B cell (primary cell): ENCODE measurements around the gene LAMA3.

ENCODE experiments used
- EZH2 ChIP-seq: IDR thresholded peaks from 2 replicates; pipeline ENCODE4 v1.6.1; 2012; ENCODE audit warnings: borderline replicate concordance, low read depth, mild to moderate bottlenecking, moderate library complexity, low read length; ENCODE audit not compliant: insufficient read depth, poor library complexity, severe bottlenecking
- TF ChIP-seq, protein P1 (sequence below): fragments of 200-600 bp; IDR thresholded peaks from one replicate; pipeline ENCODE4 v1.8.0; 2022; ENCODE audit warnings: antibody characterized with exemption, mild to moderate bottlenecking

DNA sequence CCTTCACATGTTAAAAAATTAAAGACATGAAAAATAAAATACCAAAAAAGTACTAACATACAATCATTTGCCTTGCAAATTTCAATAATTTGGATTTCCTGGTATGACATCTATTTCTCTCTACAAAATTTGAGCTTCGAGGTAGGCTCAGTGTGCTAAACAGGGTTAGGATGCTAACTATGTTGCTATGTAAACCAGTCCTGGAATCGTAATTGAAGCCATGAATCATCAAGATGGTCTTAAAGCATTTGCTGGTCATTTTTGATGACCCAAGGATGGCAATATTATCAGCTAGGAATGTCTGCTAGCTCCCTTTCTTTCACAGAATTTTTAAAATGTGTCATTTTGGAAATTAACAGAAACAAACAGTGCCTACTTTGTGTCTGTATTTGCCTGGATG, 217.4 kb downstream of the LAMA3 start:
- TF ChIP-seq, protein P1, sequence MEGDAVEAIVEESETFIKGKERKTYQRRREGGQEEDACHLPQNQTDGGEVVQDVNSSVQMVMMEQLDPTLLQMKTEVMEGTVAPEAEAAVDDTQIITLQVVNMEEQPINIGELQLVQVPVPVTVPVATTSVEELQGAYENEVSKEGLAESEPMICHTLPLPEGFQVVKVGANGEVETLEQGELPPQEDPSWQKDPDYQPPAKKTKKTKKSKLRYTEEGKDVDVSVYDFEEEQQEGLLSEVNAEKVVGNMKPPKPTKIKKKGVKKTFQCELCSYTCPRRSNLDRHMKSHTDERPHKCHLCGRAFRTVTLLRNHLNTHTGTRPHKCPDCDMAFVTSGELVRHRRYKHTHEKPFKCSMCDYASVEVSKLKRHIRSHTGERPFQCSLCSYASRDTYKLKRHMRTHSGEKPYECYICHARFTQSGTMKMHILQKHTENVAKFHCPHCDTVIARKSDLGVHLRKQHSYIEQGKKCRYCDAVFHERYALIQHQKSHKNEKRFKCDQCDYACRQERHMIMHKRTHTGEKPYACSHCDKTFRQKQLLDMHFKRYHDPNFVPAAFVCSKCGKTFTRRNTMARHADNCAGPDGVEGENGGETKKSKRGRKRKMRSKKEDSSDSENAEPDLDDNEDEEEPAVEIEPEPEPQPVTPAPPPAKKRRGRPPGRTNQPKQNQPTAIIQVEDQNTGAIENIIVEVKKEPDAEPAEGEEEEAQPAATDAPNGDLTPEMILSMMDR, result no peak
- no peak for TF ChIP-seq EZH2
